ENCODE measurements around the gene KCNK1. TPM values are rescaled to one million over a fixed set of nuclear protein-coding genes. Genes with fewer than 3 reads are reported as not detected.

The KCNK1 gene
- total RNA-seq, 1 donor from 2014 or later = not detected

- DNase-seq (ENCODE audit: extremely low spot score, unreplicated experiment) = no peak
- peaks cover 8% of the 10 kb centered on the region for H3K9me3 Mint-ChIP-seq (ENCODE audit: unreplicated experiment)
- H3K4me3 Mint-ChIP-seq (ENCODE audit: unreplicated experiment) = no peak overlapping the region
- no peaks in the 10 kb centered on the region for H3K36me3 Mint-ChIP-seq (ENCODE audit: unreplicated experiment)
- H3K27me3 Mint-ChIP-seq (ENCODE audit: unreplicated experiment) = no peaks in the 10 kb centered on the region
- H3K4me1 Mint-ChIP-seq (ENCODE audit: unreplicated experiment) = no peaks in the 10 kb centered on the region
- no peak overlapping the region for H3K27ac Mint-ChIP-seq (ENCODE audit: unreplicated experiment)
- TF ChIP-seq CTCF (IDR thresholded peaks at IDR 0.05) = no peak
Observed at GRCh38 chr1:233704898-233705723, 91.2 kb downstream of the KCNK1 start.

- Mint-ChIP-seq H3K4me3 (ENCODE audit: unreplicated experiment) (no peak overlapping the region), H3K36me3 (ENCODE audit: unreplicated experiment) (no peaks in the 10 kb centered on the region), H3K27me3 (ENCODE audit: unreplicated experiment) (no peaks in the 10 kb centered on the region), H3K27ac (ENCODE audit: unreplicated experiment) (no peak overlapping the region), H3K9me3 (ENCODE audit: unreplicated experiment) (peaks cover 8% of the 10 kb centered on the region), H3K4me1 (ENCODE audit: unreplicated experiment) (no peaks in the 10 kb centered on the region)
- DNase-seq (ENCODE audit: extremely low spot score, unreplicated experiment) = no peak
- TF ChIP-seq CTCF (IDR thresholded peaks at IDR 0.05) = no peak
Observed at GRCh38 chr1:233707153-233707879, 93.4 kb downstream of the KCNK1 start.

GRCh38 chr1:233707880-233708815 is 94.2 kb downstream of the KCNK1 start:
- no peaks in the 10 kb centered on the region for H3K36me3 Mint-ChIP-seq (ENCODE audit: unreplicated experiment)
- H3K27me3 Mint-ChIP-seq (ENCODE audit: unreplicated experiment) = no peaks in the 10 kb centered on the region
- no peak for DNase-seq (ENCODE audit: extremely low spot score, unreplicated experiment)
- peaks cover 8% of the 10 kb centered on the region for H3K9me3 Mint-ChIP-seq (ENCODE audit: unreplicated experiment)
- no peak for TF ChIP-seq CTCF (IDR thresholded peaks at IDR 0.05)
- no peak overlapping the region for H3K27ac Mint-ChIP-seq (ENCODE audit: unreplicated experiment)
- no peak overlapping the region for H3K4me3 Mint-ChIP-seq (ENCODE audit: unreplicated experiment)
- no peaks in the 10 kb centered on the region for H3K4me1 Mint-ChIP-seq (ENCODE audit: unreplicated experiment)

GRCh38 chr1:233710031-233710430 is 96.1 kb downstream of the KCNK1 start:
- H3K36me3 Mint-ChIP-seq (ENCODE audit: unreplicated experiment) = no peaks in the 10 kb centered on the region
- no peak overlapping the region for H3K4me3 Mint-ChIP-seq (ENCODE audit: unreplicated experiment)
- peaks cover 8% of the 10 kb centered on the region for H3K9me3 Mint-ChIP-seq (ENCODE audit: unreplicated experiment)
- H3K4me1 Mint-ChIP-seq (ENCODE audit: unreplicated experiment) = no peaks in the 10 kb centered on the region
- DNase-seq (ENCODE audit: extremely low spot score, unreplicated experiment) = no peak
- no peaks in the 10 kb centered on the region for H3K27me3 Mint-ChIP-seq (ENCODE audit: unreplicated experiment)
- TF ChIP-seq CTCF (IDR thresholded peaks at IDR 0.05) = no peak
- no peak overlapping the region for H3K27ac Mint-ChIP-seq (ENCODE audit: unreplicated experiment)
